NOMO-1 treated with DMSO at 0.1 percent for 48 hours (cell line): Measurements from ENCODE around the gene GALNT9.

Experiments
- DNase-seq: peaks from one replicate; lab custom pipeline; 2025; ENCODE audit not compliant: unreplicated experiment; lab: John Stamatoyannopoulos, UW

Gene GALNT9

DNA sequence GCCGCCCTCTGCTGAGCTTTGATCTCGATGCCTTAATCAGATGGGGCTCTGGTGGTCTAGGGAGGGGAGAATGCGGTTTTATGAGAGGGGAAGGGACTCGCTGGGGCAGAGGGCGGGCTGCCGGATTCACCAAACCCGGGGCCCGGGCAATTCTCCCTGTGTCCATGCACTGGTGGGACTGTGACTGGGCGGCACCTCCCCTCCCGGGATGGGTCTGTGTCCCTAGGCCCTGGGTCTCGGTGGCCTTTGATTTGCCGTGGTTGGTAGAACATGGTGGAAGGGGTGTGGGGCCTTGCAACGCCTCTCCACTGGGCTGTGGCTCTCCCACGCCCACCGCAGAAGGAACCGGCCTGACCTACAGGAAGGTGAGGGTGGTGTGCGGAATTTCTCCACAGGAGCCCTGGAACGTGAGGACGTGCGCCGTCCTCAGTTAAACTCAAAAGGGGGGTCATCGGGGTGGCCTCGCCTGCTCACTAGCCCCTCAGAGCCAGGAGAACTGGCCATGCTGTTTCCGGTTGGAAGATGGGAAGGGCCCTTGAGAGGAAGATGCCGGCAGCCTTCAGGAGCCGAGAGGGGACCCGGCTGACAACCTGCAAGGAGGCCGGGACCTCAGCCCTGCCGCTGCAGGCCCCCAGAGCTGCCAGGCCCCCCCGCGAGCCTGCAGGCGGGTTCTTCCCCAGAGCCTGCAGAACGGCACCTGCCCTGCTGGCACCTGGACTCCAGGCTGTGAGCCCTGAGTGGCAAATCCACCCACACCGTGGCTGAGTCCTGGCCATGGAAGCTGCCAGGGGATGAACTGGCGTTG lies 141.5 kb downstream of the GALNT9 start:
- DNase-seq, result no peak

DNA sequence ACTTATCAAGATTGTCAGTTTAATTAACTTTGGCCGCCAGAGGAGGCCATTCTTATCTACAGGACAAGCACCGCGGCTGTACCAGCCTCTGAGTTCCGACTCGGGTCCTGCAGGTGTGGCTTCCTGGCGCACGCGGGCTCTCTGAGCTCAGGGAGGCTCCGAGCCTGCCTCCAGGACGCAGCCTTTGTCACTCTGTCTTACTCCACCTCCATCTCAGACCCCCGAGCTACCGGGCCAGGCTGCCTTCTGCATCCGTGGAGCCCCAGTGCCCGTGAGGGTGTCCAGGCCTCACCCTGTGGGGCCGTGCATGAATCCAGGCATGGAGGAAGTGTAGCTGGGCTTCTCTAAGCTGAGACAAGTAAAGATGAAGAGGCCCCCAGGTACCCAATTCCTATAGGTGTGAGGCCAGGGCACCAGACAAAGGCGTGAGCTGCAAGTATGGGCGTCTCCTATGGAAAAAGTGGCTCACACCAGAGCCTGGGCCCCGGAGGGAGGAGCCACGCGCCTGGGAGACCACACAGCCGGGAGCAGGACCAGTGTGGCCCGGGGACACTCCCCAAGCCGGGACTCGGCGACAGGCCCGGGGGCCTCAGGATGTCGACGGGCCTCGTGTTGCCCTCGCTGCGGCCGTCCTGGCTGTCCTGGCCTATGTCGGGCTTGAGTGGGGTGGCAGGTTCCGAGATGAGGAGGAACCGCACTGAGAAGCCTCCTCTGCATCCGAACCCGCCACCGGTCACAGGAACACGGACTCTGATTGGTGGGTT lies 142.3 kb downstream of the GALNT9 start:
- no peak for DNase-seq

DNA sequence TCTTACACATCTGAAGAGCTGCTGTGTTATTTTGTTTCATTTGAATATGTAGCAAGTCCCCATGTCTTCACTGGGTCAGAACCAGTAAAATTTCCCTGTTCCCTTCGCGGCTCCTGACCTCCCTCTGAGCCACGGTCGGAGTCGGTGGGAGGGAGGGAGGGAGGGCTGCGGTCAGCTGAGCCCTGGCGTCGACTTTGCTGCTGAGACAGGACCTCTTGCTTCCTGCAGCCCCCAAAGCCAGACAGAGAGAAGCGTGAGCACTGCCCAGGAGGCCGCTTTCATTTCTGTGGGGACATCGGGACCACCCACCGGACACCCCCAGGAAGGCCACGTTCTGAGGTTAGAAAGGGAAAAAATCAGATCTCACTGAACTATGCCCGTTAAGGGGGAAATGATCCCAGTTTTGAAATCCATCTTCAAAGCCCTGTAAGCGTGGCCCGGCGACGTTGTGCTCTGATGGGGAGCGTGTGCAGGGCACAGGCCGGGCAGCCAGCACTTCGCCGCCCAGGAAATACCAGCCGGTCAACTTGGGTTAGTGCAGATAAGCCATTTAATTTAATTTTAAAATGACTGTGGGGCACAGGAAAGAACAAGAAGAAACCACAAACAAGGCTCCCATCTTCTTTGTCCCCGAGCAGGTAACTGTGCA lies 143.1 kb downstream of the GALNT9 start:
- DNase-seq, result no peak

DNA sequence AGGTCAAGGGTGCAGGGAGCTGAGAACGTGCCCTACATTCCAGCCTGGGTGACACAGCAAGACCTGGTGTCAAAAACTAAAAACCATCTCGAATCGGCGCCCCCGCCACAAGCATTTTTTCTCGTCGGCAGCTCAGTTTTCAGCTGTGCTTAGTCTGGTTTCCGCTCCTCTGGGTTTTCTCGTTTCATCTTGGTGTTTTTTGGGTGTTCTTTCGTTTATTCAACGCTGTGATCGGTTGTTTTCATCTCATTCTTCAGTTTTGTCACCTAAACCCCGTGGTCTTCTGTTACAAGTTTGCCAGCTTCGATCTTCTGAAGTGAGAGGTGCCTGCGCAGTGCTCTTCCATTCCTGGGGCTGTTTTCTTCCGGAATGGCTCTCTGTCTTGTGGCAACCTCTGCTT lies 143.7 kb downstream of the GALNT9 start:
- no peak for DNase-seq

DNA sequence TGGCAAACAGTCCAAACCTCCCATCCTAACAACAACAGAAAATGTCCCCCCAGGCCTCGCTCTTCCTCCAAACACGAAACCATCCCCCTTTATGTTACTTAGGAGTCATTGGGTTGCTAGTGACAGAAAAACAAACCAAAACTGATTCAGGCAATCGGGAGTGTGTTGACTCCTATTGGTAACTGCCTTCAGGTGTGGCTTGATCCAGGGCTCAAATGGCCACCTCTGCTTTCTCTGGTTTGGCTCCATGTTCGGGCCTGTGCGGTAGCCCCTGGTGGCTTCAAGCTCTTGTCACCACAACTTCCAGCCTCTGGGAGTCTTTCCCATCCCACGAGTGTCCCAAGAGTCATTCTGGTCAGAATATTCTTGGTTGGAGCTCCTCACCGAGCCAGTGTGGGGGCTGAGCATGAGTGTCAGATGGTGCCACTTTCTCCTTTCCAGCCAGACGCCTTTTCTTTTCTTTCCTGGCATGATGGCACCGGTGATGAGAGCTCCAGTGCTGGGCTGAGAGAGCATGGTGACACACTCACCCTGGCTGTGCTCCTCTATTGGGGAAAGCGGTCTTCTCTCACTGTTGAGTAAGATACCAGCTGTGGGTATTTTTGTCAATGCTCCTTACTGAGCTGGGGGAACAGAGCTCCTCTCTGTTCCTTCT lies 146.6 kb downstream of the GALNT9 start:
- no peak for DNase-seq

DNA sequence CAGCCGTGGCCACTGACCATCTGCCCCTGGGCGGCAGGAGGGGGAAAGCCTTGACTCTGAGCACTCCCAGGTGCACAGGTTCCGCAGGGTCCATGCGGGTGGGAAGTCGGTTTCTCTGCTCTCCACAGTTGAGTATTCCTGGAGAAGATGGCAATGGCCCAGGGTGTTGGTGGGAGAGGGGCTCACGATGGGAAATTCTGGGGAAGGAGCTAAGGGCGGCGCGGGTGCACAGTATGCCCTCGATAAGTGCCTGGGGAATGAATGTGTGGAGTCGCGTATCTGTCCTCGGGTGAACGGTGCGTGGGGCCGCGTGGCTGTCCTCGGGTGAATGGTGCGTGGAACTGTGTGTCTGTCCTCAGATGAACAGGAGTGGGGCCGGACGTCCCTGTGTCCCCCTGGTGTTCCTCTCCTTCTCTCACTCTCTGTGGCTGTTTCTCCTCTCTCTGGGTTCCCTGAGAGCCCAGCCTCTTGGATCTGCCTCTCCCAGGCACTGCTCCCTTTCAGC lies 147.1 kb downstream of the GALNT9 start:
- no peak for DNase-seq

DNA sequence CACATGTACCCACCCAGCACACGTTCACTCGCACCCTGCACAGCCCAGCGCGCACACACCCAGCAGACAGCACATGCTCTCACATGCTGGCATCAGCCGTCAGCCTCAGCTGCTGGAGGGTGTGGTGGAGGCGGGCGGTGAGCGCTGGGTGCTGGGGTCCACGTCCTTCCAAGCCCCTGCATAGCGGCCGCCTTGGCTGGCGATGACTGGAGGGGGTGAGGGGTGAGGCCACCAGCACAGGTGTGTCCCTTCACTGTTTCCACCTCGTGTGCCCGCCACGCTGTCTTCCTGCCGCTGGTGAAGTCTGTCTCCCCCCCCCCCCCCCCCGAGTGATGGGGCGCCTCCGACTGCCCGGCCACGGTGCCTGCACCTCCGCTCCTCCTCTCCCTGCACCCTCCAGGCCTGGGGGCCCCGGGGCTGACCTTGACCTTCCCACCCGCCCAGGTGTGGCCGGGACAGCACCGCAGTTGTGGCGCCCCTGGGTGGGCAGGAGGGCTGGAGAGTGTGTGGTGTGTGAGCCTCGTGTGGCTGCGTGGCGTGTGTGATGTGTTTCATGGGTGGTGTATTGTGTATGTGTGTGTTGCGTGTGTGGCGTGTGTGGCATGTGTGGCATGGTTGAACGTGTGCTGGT lies 147.7 kb downstream of the GALNT9 start:
- DNase-seq, result no peak

DNA sequence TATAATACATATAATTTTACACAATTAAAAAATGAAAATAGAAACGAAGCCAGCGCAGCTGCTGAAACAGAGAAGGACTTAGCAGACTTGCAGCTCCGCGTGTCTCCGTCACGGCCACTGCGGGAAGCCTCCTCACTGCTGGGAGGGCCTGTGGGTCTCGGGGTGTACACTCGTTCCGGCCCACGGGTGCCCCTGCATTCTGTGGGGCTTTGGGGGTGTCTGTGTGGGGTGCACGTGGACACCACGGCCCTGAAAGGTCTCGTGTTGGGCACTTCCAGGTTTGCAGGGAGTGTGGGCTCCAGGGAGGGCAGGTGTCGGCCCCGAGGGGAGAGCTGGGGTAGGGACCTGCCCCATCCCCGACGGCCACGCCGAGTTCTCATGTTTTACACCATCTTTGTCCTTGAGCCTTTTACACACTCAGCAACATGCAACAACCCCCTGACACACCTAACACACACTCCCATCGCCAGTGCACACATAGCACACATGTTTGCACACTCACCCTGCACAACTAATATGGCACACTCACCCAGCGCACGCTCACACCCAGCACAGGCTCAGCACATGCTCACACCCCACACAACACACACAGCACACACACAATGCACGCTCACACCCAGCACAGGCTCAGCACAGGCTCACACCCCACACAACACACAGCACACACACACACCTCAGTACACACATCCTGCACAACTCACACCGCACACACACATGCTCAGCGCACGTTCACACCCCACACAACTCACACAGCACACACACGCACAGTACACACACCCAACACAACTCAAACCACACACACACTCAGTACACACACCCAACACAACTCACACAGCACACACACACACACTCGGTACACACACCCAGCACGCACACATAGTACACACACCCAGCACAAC lies 148.5 kb downstream of the GALNT9 start:
- DNase-seq, result no peak

DNA sequence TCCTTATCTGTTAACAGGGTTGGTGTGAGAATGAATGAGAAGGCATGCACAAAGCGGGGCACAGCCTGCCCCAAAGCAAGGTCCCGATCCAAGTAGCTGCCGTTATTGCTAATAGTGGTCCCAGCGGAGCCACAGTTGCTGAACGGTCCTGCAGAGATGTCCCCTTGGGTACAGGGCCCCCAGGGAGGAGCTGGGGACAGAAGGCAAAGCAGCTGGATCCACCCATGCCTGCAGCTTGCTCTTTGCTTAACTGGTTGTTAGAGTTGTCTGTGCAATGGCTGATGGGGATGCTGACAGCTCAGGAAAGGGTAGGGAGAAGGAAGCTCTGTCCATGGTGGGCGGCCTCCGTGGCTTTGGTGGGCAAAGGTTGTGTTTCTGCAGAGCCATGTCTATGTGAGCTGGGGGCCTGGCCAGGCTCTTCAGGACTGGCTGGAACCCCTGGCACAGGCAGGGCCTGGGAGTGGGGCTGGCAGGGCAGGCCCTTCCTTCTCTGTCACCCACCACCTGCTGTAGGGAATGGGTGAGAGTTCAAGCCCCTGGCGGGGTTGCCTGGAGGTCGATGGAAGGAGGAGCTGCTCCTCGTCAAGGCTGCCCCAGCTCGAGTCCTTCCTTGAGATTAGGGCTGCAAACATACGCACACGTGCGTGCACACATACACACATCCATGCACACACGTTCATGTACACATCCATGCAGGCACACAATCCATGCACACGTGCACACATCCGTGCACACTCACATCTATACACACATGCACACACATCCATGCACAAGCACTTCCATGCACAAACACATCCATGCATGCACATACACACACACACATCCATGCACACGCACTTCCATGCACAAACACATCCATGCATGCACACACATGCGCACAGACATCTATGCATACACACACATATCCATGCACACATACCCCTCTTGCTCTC lies 149.7 kb downstream of the GALNT9 start:
- DNase-seq, result no peak

DNA sequence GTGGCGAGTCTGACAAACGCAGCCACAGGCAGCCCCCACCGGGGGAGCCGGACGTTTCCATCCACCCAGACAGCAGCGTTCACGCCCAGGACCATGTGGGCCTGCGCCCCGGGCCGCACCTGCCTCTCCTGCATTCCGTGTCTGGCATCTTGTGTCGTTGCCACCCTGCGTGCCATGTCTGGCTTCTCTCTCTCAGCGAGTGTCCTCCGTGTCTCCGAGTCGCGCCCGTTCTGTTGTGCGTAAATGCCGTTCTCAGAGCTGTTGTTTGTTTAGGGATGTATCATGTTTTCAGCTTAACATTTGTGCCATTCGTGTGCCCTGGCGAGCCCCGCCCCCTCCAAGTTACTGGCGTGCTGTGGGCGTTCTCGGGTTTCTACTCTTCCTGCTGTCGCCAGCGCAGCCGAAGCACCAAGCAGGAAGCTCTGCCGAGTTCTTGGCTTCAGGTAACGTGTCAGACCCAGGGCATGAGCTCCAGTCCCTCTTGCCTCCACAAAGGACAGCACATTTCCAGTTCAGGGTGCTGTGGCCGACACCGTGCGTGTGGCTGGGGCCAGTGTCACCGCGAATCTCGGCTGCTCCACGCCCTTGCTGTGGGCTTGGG lies 150.5 kb downstream of the GALNT9 start:
- DNase-seq, result peak; percentile 41

DNA sequence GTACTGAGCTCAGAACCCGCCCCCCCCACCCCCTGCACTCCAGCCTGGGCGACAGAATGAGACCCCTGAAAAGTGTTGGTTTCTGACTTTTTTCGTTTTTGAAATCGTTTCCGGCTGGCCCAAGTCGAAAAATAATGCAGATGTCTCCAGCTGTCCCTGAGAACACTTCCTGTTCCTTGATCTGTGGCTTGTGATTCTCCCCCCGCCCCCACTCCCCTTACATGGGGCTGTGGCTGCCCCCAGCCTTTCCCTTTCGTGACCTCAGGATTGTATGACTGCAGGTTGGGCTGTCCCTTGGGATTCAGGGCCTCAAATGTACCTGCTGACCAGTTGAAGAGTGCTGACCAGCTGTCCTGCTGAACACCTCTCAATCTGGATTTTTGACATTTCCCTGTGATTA lies 151.1 kb downstream of the GALNT9 start:
- DNase-seq, result peak; percentile 54

DNA sequence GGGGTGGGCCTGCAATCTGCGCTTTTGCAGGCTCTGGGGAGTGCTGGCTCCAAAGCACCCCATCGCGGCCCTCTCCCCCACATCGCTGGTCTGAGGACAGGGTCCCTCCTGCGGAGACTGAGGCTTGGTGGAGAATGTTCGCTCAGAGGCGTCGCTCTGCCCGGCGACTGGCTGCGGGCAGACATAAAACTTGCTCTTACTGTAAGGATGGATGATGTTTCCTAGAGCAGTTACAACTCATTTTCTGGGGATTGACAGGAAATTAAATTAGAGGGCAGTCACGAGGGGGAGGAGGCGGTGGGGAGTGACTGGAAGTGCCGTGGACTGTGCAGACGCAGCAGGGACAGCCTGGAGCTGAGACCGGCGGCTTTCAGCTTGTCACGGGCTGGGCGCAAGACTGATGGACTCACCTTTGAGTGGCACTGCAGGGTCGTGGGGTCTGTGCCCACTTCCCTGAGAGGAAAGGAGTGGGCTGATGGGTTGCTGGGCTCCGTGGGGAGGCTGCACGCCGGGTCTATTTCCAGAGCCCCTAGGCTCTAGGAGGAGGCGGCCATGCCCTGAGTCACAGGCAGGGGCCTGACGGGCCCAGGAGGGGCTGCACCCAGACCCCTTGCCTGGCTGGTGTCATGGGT lies 152.4 kb downstream of the GALNT9 start:
- no peak for DNase-seq

DNA sequence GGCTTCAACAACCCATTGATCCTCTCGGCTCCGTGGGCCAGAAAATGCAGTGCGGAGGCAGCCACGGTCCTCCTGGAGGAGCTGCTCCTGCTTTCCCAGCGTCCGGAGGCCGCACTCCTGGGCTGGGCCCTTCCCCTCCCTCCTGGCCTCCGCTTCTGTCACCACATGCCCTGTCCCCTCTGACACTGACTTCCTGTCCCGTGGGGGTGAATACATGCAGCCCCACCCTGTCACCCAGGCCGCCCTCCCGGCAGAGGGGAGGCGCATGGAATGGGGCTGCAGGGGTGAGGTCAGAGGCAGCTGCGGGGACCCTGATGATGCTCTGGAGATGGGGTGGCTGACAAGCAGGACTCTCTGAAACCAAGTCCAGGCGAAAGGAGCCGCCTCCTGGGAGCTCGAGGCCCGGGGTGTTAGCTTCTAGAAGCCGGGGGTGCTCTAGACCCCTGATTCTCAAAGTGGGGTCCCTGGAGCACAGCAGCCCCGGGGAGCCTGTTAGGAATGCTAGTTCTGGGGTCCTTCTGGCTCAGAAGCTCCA lies 152.9 kb downstream of the GALNT9 start:
- DNase-seq, result no peak

DNA sequence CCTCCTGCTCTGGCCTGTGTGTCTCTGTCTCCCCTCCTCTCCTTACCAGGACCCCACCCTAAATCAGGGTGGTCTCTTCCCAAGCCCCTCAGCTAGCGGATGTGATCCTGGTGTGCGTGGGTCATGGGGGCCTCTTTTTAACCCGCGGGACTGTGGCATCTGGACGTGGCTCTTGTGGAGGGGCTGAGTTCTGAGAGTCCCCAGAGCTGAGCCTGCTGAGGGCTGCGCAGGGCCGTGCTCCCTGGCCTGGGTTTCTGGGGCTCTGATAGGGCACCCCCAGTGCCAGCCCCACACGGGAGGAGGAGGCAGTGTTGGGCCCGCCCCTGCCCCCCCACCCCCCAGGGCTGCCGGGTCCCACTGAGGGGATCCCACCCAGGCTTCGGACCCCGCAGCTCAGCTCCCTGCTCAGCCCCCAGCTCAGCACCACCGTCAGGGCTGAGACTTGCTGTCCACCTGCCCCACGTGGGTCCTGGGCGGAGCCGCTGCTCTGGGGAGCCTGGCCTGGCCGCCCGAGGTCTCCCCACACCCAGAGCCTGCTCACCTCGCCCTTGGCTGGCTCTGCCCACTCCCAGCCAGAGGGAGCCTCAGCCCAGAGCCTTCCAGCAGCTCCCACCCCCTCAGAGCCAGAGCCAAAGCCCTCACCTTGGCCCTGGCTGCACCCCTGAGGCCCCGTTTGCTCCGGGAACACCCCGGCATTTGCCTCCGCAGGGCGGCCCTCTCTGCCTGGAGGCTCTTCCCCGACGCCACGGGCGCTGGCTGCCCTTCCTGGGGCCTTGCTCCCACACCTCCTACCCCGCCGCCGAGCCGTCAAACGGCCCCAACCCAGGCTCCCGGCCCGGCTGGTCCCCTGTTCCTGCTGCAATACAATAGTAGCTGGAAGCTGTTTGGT lies 153.6 kb downstream of the GALNT9 start:
- no peak for DNase-seq

DNA sequence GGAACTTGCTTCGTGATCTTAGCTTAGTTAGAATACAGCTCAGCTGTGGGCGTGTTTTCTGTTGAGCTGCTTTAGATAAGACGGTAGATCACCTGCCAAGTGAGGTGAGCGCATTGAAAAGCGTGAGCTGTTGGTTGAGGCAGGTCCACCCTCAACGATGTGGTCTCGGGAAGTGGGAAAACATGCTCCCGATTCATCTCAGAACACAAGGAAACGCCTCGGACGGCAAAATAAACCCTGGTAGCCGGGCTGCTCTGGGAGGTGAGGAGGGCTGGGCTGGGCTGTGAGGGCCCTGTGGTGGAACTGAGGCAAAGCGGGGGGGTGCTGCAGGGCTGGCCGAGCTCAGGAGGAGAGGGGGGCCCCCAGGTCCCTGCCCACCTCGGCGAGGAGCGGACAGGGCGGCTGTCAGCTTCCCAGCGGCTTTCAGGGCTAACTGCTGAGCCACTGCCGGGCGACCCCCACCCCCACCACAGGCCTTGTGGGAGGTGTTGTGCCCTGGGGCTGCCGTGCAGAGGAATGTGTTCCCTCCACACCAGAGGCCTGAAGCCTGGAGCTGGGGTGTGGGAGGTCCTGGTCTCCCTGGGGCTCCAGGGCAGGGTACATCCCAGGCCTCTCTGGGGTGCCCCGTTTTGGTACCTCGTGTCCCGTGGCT lies 154.4 kb downstream of the GALNT9 start:
- no peak for DNase-seq
